GM12865 (cell line): Measurements from ENCODE around the gene CFAP58.

Source experiments
- DNase-seq: peaks from one replicate; pipeline ENCODE4 v3.0.0; 2010; ENCODE audit warnings: low read depth
- H3K4me3 ChIP-seq: 2 replicates; pipeline ENCODE4 v1.5.1; 2011; ENCODE audit warnings: mild to moderate bottlenecking, low read depth, low read length, control low read depth
- TF ChIP-seq, protein P1 (sequence below): IDR thresholded peaks from 2 replicates; pipeline ENCODE4 v1.5.1; 2011; ENCODE audit warnings: low read length, control low read depth, low read depth, inconsistent platforms; ENCODE audit not compliant: insufficient read depth; ENCODE audit errors: missing control alignments

Gene CFAP58

DNA sequence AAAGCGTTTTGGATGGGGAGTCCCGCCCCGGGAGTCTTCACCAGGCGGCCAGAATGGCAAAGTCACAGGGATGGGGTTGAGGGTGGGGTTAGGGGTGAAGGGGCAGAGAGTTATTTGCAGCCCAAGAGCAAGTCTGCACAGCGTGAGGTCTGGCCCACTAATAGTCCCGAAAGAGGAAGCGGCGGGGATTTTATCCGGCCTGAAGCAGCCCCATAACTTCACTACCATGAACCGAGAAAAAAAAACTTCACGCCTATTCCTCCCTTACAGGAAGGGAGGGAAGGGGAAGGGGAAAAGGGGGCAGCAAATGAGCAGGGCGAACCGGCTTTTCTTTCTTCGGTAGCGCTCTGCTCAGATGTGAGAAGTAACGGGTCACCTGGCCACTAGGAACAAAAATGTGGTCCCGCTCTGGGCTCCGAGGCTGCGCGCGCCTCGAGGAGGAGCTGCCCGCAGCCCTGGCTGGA, 16.1 kb upstream of the CFAP58 start:
- peak; percentile 73 for DNase-seq
- H3K4me3 ChIP-seq, result peak overlapping the region; percentile 92
- TF ChIP-seq, protein P1, sequence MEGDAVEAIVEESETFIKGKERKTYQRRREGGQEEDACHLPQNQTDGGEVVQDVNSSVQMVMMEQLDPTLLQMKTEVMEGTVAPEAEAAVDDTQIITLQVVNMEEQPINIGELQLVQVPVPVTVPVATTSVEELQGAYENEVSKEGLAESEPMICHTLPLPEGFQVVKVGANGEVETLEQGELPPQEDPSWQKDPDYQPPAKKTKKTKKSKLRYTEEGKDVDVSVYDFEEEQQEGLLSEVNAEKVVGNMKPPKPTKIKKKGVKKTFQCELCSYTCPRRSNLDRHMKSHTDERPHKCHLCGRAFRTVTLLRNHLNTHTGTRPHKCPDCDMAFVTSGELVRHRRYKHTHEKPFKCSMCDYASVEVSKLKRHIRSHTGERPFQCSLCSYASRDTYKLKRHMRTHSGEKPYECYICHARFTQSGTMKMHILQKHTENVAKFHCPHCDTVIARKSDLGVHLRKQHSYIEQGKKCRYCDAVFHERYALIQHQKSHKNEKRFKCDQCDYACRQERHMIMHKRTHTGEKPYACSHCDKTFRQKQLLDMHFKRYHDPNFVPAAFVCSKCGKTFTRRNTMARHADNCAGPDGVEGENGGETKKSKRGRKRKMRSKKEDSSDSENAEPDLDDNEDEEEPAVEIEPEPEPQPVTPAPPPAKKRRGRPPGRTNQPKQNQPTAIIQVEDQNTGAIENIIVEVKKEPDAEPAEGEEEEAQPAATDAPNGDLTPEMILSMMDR, result no peak

DNA sequence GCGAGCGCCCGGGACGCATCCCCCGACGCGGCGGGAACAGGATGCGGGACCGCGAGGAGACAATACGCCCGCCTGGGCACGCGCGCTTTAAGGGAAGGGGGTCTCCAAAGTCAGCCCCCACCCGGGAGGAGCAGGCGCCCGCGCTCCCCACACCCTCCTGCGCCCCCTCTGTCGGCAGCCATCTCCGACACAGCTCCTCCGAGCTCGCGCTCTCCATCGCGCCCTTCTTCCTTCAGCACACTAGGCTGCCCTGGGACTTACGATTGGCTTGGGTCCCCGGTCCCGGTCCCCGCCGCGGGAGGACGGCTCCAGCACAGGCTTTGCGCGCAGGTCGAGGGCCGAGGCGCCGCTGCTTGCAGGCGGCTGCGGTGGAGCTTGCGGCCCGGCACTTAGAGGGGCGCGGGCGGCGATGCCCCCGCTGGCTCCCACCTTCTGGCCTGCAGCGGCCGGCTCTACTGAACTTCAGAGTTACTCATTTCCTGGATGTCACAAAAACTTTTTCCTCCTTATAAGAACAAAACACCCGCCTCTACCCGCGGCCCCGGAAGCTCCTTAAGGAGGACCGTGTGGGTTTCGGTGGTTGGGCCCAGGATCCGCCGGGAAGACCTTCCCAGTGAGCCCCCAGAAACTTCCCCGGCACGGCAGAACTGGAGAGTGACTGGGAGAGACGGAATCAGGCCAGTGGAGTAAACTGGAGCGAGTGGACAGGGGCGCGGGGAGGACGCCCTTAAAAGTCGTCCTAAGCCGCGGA, 15.5 kb upstream of the CFAP58 start, which contains the start of gene ITPRIP:
Gene ITPRIP (minus strand): TSS at position 481 of the 751 bp plus-strand sequence. CDS start 22,414 bp downstream, outside the sequence.
- peak within 1 kb of the TSS; percentile 92 for H3K4me3 ChIP-seq
- TF ChIP-seq, protein P1, result peak; percentile 35
- DNase-seq, result peak; percentile 80

DNA sequence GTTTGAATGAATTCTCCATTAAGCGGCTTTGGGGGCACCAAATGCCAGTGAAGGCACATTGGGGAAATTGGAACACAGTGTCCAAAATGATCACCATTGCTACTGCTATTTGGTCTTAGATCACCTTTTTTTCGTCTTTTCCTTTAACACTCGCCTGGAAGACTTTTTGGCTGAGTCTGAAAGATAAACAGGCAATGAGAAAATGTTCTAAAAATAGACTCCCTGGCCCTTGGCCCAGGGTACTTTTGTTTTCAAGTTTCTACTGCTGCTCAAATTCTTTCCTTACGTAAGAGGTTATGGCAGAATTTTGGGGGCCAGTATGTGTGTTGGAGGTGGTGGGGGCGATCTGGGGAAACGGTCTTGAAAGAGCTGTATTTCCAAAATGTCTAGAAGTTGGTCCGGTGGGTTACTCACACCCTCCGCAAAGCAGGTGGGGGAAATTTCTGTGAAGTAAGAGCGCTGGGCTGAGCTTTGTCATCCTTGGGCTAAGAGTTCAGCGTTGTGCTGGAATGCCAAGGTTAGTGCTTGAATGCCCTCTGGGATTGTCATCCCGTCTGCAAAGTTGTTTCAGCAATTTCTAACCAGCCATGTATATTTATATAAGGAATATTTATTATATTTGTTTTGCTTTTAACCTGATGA, 14.0 kb upstream of the CFAP58 start:
- no peak overlapping the region for H3K4me3 ChIP-seq
- no peak for DNase-seq
- TF ChIP-seq, protein P1, result no peak

DNA sequence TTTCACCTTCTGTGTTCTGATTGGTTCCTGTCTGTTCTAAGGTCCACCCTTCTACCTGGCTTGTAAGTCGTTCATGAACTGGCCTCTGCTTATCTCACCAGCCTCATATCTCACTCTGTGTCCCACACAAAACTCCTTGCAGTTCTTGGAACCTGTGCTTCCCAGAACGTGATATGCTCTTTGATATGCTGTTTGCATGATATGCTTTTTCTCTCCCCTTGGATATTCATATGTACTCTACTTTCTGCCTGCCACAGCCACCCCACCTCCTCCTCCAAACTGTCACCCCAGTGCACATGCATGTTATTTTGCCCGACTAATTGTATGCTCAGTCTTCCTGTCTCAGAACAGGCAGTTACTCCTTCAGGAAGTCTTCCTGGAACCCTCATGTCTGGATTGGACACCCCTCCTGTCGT, 13.5 kb upstream of the CFAP58 start:
- DNase-seq, result no peak
- no peak overlapping the region for H3K4me3 ChIP-seq
- TF ChIP-seq, protein P1, result no peak

DNA sequence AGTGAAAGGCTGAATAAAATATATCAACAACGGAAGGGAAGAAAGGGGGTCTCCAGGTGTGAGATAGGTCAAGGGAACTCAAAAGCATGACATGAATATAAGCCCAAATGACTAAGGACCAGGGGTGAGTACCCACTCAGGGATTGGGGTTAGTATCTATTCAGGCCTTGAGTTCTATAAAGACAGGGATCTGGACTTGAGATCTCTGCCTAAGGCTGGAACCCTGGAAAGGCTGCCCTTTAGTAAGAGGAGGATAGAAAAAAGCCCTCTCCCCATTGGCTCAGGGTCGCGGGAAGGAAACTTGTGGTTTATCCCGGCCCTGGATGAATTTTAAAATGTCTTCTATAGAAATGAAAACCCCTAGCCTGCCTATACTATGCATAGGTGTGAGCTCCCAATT, 13.0 kb upstream of the CFAP58 start:
- TF ChIP-seq, protein P1, result no peak
- H3K4me3 ChIP-seq, result no peak overlapping the region
- no peak for DNase-seq

DNA sequence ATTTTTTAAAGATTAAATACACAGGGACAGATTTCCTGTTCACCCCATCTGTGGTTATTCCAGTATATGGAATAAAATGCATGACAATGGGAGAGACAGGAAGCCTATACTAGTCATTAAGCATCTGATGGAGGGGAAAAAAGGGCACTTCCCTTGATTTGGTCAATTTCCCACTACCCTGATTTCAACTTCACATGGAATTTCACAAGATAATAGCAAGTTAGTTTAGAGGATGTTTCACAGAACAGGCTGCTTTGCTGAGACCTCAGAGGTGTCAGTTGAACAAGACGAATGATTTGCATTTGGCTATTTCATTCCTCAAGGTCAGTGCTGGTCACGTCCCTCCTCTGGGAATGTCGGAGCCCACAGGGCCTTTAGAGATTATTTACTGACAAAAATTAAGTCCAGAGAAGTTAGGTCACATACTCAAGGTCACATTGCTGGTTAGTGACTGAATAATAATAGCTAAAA, 10.7 kb upstream of the CFAP58 start:
- TF ChIP-seq, protein P1, result no peak
- no peak for DNase-seq
- H3K4me3 ChIP-seq, result no peak overlapping the region
